HG03095 (cell line): ENCODE measurements around the gene TBXAS1.

ENCODE experiments used
- ATAC-seq: cut with Tn5 transposase; IDR thresholded peaks from one replicate; pipeline ENCODE4 v1.9.1; 2021; ENCODE audit warnings: moderate library complexity; ENCODE audit not compliant: unreplicated experiment

The TBXAS1 gene

GRCh38 chr7:140039896-140040295 lies 210.8 kb downstream of the TBXAS1 start:
- ATAC-seq, result no peak

DNA sequence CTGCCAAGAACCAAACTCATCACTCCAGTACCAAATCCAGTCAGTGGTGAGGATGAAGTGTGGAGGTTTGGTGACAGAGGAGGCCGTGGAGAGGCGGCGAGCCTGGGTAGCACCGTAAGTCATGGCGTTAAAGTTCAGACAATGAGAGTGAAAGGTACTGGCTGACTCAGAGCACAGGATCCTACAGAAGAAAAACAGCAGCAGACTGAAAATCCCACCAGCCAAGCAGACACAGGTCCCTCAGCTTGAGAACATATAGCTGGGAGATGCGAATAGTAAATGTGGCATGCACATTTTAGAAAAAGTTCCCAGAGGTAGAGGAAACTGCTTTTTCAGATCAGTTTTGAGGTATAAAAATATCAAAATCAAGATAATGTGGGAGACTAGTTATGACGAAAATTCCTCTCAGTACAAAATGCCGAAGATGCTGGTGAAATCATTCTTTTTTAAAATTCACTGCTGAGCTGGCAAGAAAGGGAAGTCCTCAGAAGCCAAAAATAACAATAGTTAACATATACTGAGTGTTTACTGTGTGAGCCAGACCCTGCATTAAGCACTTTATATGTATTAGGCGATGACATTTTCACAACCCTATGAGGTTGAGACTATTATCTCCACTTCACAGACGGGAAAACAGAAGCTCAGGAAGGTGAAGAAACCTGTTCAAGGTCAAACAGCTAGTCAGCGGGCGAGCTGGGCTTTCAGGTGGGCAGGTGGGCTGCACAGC lies 212.8 kb downstream of the TBXAS1 start:
- no peak for ATAC-seq

- ATAC-seq, result no peak
Observed at GRCh38 chr7:140042386-140042670, 213.3 kb downstream of the TBXAS1 start.

- ATAC-seq, result no peak
Observed at GRCh38 chr7:140044251-140044650, 215.2 kb downstream of the TBXAS1 start.

DNA sequence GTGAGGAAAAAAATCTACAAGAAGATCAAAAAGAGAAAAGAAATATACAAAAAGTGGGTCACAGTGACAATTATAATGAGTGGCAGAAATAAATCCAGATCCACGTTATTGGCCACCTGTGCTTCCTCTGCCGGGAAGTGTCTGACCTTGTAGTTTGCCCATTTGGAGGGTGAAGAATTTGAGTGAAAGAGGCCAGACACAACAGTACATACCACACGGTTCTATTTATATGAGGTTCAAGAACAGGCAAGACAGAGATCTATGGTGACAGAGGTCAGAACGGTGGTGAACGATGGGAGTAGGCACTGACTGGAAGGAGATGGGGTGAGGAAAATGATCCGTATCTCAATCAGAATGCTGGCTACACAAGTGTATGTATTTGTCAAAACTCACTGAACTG lies 216.6 kb downstream of the TBXAS1 start:
- ATAC-seq, result no peak

DNA sequence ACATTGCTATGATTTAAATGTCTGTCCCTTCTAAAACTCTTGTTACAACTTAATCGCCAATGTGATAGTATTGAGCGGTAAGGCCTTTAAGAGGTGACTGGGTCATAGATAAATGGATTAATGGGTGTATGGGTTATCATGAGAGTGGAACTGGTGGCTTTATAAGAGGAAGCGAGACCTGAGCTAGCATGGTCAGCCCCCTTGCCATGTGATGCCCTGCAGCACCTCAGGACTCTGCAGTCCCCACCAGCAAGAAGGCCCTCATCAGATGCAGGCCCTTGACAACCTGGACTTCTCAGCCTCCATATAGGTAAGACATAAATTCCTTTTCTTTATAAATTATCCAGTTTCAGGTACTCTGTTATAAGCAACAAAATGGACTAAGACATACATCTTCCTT lies 218.1 kb downstream of the TBXAS1 start:
- ATAC-seq, result no peak

- no peak for ATAC-seq
Observed at GRCh38 chr7:140048138-140048537, 219.1 kb downstream of the TBXAS1 start.

- ATAC-seq, result no peak
Observed at GRCh38 chr7:140048989-140049338, 219.9 kb downstream of the TBXAS1 start.

DNA sequence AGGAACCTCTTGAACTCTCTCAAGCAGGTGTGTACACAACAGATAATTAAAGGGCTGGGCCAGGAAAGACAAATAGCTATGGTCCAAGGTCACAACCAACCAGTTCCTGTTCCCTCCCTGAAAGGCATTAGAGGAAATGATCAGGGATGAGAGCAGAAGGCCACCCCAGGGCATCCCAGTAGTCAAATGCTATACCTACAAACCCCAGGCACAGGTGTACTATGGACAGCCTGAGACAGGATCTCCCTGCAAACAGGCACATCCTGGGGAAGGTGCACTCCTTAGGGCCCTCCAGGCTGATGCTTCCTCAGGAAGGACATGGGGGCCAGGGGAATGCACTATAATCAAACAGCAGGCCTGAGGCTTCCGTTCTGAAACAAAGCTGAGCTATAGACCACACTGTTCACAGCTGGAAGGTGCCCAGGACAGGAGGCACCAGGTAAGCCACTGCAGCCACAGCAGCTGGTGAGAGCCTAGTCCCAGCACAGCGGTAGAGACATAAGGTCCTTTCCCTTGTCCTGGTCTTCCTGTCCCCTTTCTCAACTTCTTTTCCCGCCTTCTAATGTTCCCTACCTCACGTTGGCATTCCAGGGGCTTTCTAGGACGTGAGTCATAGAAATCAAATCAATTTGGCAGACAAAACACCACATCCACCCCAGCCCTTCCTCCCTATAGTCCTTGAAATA lies 220.4 kb downstream of the TBXAS1 start:
- no peak for ATAC-seq

DNA sequence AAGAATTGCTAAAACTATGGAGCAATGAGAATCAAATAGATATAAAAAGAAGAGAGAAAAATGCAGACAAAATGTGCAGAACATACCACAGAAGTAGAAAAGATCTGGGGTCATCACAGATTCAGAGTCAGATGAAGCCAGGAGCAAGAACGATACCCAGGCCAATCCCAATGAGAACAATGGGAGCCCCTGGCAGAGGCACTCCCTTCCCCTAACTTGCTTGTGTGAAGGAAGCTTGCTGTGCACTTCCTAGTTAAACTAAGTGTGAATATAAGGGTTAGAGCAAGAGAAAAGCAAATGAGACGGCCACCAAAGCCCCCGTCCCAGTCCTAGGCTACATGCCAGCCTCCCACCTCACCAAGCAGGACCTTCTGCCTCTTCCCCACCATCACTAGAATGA lies 221.0 kb downstream of the TBXAS1 start:
- no peak for ATAC-seq

DNA sequence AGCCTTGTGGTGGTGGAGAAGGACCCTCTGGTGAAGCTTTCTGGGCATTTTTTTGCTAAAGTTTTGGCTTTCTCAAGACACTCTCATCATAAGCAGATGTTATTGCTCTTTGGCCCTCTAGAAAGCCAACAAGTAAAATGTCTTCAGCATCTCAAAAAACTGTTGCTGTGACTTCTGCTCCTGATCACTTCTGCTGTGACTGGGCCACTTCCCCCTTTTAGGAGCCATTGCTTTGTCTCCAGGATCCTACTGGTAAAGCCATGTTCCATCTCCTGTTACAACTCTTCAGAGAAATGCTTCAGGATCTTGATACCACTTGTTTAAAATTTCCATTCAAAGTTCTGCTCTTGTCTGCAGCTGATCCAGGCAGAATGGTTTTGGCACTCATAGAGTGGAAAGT lies 222.8 kb downstream of the TBXAS1 start:
- ATAC-seq, result no peak

DNA sequence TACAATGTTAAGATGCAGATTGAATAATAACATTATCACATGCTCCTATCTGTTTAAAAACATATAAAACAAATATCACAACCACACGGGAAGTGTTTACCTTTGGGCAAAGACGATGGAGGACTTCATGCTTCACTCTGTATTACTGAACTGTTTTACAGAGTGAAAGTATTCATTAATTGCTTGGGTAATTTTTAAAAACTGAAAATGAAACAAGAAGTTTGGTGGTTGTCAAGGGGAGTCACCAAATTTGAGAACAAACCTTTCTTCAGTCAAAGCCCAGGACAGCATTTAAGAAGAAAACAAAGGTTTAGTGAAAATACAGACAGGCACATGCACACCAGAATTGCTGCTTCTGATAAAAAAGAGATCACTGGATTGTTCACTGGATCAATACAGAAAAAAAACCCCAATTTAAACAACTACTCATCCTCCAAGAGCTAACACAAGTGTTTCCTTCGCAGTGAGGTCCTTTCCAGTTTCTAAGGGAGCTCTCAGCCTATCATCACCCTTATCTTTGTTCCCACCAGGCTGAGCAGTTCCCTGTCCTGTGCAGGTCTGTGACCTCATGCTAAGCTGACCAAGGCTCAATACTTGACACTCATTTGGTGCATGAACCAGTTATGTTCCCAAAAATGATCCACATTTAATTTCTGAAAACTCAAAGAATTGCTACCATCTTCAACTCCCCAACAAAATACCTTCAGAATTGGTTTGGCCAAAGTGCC lies 224.9 kb downstream of the TBXAS1 start:
- peak; percentile 94 for ATAC-seq

- no peak for ATAC-seq
Observed at GRCh38 chr7:140054751-140055150, 225.7 kb downstream of the TBXAS1 start.

GRCh38 chr7:140055833-140056232 lies 226.8 kb downstream of the TBXAS1 start:
- ATAC-seq, result no peak

DNA sequence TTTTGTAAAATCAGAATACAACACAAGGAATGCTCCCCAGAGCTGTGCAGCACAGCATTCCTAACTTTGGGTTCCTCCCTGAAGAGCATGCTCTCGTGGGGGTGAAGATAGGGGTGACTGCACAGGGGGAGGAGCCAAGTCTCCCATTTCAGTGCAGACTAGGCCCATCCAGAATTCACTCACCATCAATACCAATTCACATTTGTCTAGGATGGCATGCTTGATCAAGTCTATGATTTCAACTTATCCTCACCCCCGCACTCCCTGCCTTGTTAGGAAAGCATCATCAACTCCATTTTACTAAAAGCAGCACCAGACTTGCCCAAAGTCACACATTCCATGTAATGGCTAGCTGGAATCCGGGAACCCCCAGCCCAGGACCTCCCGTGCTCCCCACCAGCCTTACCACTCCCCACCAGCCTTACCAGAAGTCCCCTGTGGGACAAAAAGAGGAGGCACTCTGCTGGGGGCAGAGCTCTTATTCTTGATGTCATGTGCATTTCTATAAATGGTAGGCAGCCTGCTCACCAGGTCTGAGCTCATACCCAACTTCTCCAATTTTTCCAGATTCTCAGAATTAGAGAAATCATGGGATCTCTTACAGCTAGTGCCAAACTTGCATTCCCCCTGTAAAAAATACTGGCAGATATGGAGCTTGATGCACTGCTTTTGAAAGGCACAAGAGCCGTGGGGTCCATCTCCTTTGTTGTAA lies 227.5 kb downstream of the TBXAS1 start:
- ATAC-seq, result no peak

DNA sequence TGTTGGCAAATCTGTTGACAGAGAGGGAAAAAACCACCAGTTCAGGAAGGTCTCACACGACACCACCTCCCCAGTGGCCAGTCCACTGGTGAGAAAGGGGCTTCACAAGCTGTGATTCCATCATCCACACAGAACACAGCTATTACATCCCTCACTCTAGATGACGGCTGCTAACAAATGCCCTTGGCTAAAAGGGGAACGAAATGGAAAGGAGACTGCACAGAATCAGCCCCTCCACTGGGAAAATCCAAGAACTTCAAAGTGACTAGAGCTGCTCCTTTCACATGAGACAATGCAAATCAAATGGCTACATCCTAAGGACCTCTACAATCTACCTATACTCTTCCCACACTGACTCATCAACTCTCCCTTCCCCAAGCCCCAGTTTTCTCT lies 228.1 kb downstream of the TBXAS1 start:
- ATAC-seq, result no peak

DNA sequence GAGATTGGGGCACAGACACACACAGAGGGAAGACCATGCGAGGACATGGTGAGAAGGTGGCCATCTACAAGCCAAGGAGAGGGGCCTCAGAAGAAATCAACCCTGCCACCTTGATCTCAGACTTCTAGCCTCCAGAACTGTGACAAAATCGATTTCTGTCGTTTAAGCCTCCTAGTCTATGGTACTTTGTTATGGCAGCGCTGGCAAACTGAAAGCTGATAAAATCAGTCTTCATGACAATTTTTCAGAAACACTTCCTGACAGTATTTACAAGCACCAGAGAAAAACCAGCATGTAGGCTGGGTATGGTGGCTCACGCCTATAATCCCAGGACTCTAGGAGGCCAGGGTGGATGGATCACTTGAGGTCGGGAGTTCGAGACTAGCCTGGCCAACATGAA lies 229.5 kb downstream of the TBXAS1 start:
- no peak for ATAC-seq

DNA sequence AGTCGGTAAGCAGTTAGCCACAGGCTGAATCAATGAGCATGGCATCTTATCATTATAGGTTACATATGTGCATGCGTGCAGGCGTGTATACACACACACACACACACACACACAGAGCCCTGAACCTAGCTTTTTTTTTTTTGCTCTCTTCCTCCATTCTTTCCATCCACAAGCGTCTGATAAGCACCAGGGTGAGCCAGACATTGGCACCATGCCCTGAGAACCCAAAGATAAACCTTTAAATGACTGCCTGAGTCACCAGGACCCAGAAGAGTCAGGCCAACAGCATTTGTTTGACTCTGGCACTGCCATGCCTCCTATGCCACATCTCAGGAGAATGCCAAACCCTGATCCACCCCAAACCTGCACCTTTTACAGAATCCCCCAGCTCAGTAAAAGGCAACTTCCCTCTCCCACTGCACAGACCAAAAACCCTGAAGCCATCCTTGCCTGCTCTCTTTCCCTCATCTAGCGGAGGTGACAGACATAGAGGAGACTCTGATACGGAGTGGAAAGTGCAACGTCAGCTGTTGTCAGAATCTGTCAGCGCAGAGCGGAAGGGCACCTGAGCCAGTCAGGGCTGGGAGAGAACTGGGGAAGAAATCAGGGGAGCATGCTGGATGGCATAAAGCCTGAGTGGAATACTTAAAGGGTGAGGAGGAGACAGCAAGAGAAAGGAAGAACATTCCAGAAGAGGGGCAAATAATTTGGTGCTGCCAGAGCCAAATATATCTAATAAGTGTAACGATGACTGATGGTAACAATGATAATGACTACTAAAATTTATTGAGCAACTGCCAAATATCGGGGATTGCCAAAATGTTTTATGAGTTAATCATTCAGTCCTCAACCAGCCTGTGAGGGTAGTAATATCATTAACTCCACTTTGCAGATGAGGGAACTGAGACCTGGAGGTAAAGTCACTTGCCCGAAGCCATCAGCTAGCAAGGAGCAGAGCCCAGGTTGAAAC lies 230.5 kb downstream of the TBXAS1 start:
- no peak for ATAC-seq

GRCh38 chr7:140060243-140060630 lies 231.2 kb downstream of the TBXAS1 start:
- ATAC-seq, result no peak

- ATAC-seq, result no peak
Observed at GRCh38 chr7:140060788-140061606, 231.9 kb downstream of the TBXAS1 start.
